ENCODE measurements around the gene SH3TC1. TPM values are rescaled to one million over a fixed set of nuclear protein-coding genes. Genes with fewer than 3 reads are reported as not detected.
A peak's percentile ranks its signal among the peaks of the same experiment; 100 is the strongest.

Gene SH3TC1
- total RNA-seq, 1 donor from 2014 or later: 73.1 TPM

- Histone ChIP-seq H3K27me3 (ENCODE audit: low read depth) (peaks cover 12% of the 10 kb centered on the region), H3K9me3 (no peaks in the 10 kb centered on the region), H3K36me3 (no peaks in the 10 kb centered on the region), H3K27ac (no peak overlapping the region), H3K4me1 (peaks cover 20% of the 10 kb centered on the region), H3K4me3 (peak overlapping the region; percentile 83)
- no peak for TF ChIP-seq CTCF (IDR thresholded peaks at IDR 0.05)
- DNase-seq (no peak), ATAC-seq (no peak)
- intact Hi-C loops (cut with DNase I): no loop called here
Measured at GRCh38 chr4:8157496-8157895, 41.6 kb upstream of the SH3TC1 start.

GRCh38 chr4:8157944-8158709 lies 41.0 kb upstream of the SH3TC1 start:
- H3K9me3 ChIP-seq: no peaks in the 10 kb centered on the region
- DNase-seq (no peak), ATAC-seq (peak; percentile 1 to 5)
- no peaks in the 10 kb centered on the region for H3K36me3 ChIP-seq
- TF ChIP-seq CTCF (IDR thresholded peaks at IDR 0.05): no peak
- no peak overlapping the region for H3K27ac ChIP-seq
- H3K4me1 ChIP-seq: peaks cover 20% of the 10 kb centered on the region
- H3K27me3 ChIP-seq (ENCODE audit: low read depth): peaks cover 12% of the 10 kb centered on the region
- intact Hi-C loops (cut with DNase I): no loop called here
- peak overlapping the region; percentile 83 for H3K4me3 ChIP-seq

GRCh38 chr4:8158710-8159536 lies 40.2 kb upstream of the SH3TC1 start, which contains the start of gene ABLIM2:
Gene ABLIM2, minus strand, starts transcription at chr4:8158813. Its CDS starts 124 bp downstream, at chr4:8158689.
- TF ChIP-seq CTCF (IDR thresholded peaks at IDR 0.05): no peak
- H3K27me3 ChIP-seq (ENCODE audit: low read depth): peaks cover 12% of the 10 kb centered on the region
- H3K4me1 ChIP-seq: peaks cover 20% of the 10 kb centered on the region
- intact Hi-C loops (cut with DNase I): no loop called here
- H3K36me3 ChIP-seq: no peaks in the 10 kb centered on the region
- DNase-seq (peak; percentile 98), ATAC-seq (peak; percentile 99)
- peak within 1 kb of the TSS; percentile 76 for H3K27ac ChIP-seq
- H3K9me3 ChIP-seq: no peaks in the 10 kb centered on the region
- H3K4me3 ChIP-seq: peak within 1 kb of the TSS; percentile 83

- Histone ChIP-seq H3K27me3 (ENCODE audit: low read depth) (peaks cover 12% of the 10 kb centered on the region), H3K4me3 (peak overlapping the region; percentile 83), H3K27ac (peak overlapping the region; percentile 76), H3K36me3 (no peaks in the 10 kb centered on the region), H3K9me3 (no peaks in the 10 kb centered on the region), H3K4me1 (peaks cover 20% of the 10 kb centered on the region)
- ATAC-seq (no peak), DNase-seq (peak; percentile 24)
- no peak for TF ChIP-seq CTCF (IDR thresholded peaks at IDR 0.05)
- intact Hi-C loops (cut with DNase I): no loop called here
Measured at GRCh38 chr4:8159537-8160232, 39.4 kb upstream of the SH3TC1 start.

- DNase-seq (peak; percentile 27), ATAC-seq (no peak)
- TF ChIP-seq CTCF (IDR thresholded peaks at IDR 0.05): no peak
- Histone ChIP-seq H3K36me3 (no peaks in the 10 kb centered on the region), H3K4me1 (peaks cover 20% of the 10 kb centered on the region), H3K27ac (no peak overlapping the region), H3K9me3 (no peaks in the 10 kb centered on the region), H3K4me3 (no peak overlapping the region), H3K27me3 (ENCODE audit: low read depth) (peaks cover 12% of the 10 kb centered on the region)
- intact Hi-C loops (cut with DNase I): no loop called here
Measured at GRCh38 chr4:8160233-8160560, 38.9 kb upstream of the SH3TC1 start.
